SK-N-SH (cell line): ENCODE measurements around the gene GARIN1A. TPM values are rescaled to one million over a fixed set of nuclear protein-coding genes. Genes with fewer than 3 reads are reported as not detected.

ENCODE experiments used
- CTCF ChIA-PET: fragments of 300-600, 350-600 bp; formaldehyde crosslinking; extraction: SDS; loops from one replicate; lab custom pipeline; 2021; lab: Yijun Ruan, JAX
- POLR2A ChIA-PET: fragments of 350-600 bp; sonication (Branson Sonifier 250); formaldehyde crosslinking; extraction: SDS; loops from one replicate; lab custom pipeline; 2020; ENCODE audit warnings: antibody characterized with exemption, inconsistent platforms; lab: Yijun Ruan, JAX
- DNase-seq: peaks from one replicate; pipeline ENCODE4 v3.0.0; 2012
- H2AFZ ChIP-seq: fragments of 200-600 bp; sonication (generic); 2 replicates; pipeline ENCODE4 v1.8.1; 2016; ENCODE audit warnings: antibody characterized with exemption, mild to moderate bottlenecking, low read depth
- H3F3A ChIP-seq: fragments of 200-600 bp; sonication (generic); replicated peaks from 2 replicates; pipeline ENCODE3; 2016; ENCODE audit warnings: antibody characterized with exemption, mild to moderate bottlenecking; ENCODE audit not compliant: insufficient read depth
- H3K27ac ChIP-seq, 2 experiments: fragments of 200-500 bp in 1 of 2; fragments of 200-600 bp in 1 of 2; sonication (Bioruptor generic) in 1 of 2; sonication (generic), shearing (Covaris generic) in 1 of 2; 2 replicates each; pipeline versions ENCODE4 v1.5.1 to v1.6.1; 2014 to 2016; ENCODE audit warnings: low read depth in 2 of 2, inconsistent platforms in 1 of 2, low read length in 1 of 2, mild to moderate bottlenecking in 1 of 2, mixed read lengths in 1 of 2
- H3K27me3 ChIP-seq: fragments of 200-600 bp; sonication (generic), shearing (Covaris generic); 2 replicates; pipeline ENCODE4 v1.6.1; 2016; ENCODE audit warnings: mixed run types; ENCODE audit not compliant: insufficient read depth
- H3K36me3 ChIP-seq, 2 experiments: fragments of 200-500 bp in 1 of 2; fragments of 200-600 bp in 1 of 2; sonication (Bioruptor generic) in 1 of 2; sonication (generic) in 1 of 2; replicated peaks in 1 of 2; 2 replicates each; pipeline versions ENCODE3 to v1.5.1; 2014 to 2016; ENCODE audit warnings: low read length in 1 of 2, mild to moderate bottlenecking in 1 of 2; ENCODE audit not compliant: insufficient read depth in 2 of 2, control insufficient read depth in 1 of 2
- H3K4me1 ChIP-seq, 2 experiments: fragments of 200-500 bp in 1 of 2; fragments of 200-600 bp in 1 of 2; sonication (Bioruptor generic) in 1 of 2; sonication (generic), shearing (Covaris generic) in 1 of 2; 2 replicates each; pipeline versions ENCODE4 v1.5.1 to v1.6.1; 2014 to 2016; ENCODE audit warnings: low read depth in 1 of 2, low read length in 1 of 2, mixed run types in 1 of 2; ENCODE audit not compliant: insufficient read depth in 2 of 2, control insufficient read depth in 1 of 2
- H3K4me2 ChIP-seq: fragments of 200-600 bp; sonication (generic), shearing (Covaris generic); 2 replicates; pipeline ENCODE4 v1.6.1; 2017; ENCODE audit warnings: mixed run types
- H3K4me3 ChIP-seq, 2 experiments: fragments of 200-500 bp in 1 of 2; fragments of 200-600 bp in 1 of 2; sonication (Bioruptor generic) in 1 of 2; sonication (generic), shearing (Covaris generic) in 1 of 2; 2 replicates each; pipeline versions ENCODE4 v1.5.1 to v1.8.1; 2014 to 2016; ENCODE audit warnings: low read depth in 2 of 2, inconsistent platforms in 1 of 2, low read length in 1 of 2, mild to moderate bottlenecking in 1 of 2, mixed read lengths in 1 of 2, moderate library complexity in 1 of 2
- H3K79me2 ChIP-seq: fragments of 200-600 bp; sonication (generic); 2 replicates; pipeline ENCODE4 v1.8.1; 2017; ENCODE audit warnings: mild to moderate bottlenecking; ENCODE audit not compliant: insufficient read depth
- H3K9ac ChIP-seq: fragments of 200-600 bp; sonication (generic); 2 replicates; pipeline ENCODE4 v1.6.1; 2017; ENCODE audit warnings: mixed run types
- H3K9me2 ChIP-seq: fragments of 200-600 bp; sonication (generic); 2 replicates; pipeline ENCODE4 v1.6.1; 2017; ENCODE audit warnings: mixed run types
- H3K9me3 ChIP-seq: fragments of 200-600 bp; sonication (generic); 2 replicates; pipeline ENCODE4 v1.6.1; 2017; ENCODE audit warnings: mixed run types, mild to moderate bottlenecking, moderate library complexity
- H4K20me1 ChIP-seq: fragments of 200-600 bp; sonication (generic); 2 replicates; pipeline ENCODE4 v1.6.1; 2017; ENCODE audit warnings: mild to moderate bottlenecking, mixed run types; ENCODE audit not compliant: insufficient read depth
- CHD2 ChIP-seq: fragments of 150-350 bp; IDR thresholded peaks from 2 replicates; pipeline ENCODE4 v1.6.1; 2018; ENCODE audit warnings: low read length; ENCODE audit not compliant: partially characterized antibody
- ELF1 ChIP-seq: IDR thresholded peaks from 2 replicates; pipeline ENCODE4 v1.4.0; 2012
- EP300 ChIP-seq, 2 experiments: IDR thresholded peaks; 2 replicates each; pipeline versions ENCODE4 v1.4.0 to v1.6.1; 2012; ENCODE audit warnings: borderline replicate concordance in 1 of 2, low read depth in 1 of 2, low read length in 1 of 2
- EZH2phosphoT487 ChIP-seq: fragments of 200-600 bp; sonication (generic); IDR thresholded peaks from 2 replicates; pipeline ENCODE4 v1.6.1; 2017; ENCODE audit warnings: low read depth, mixed run types, mild to moderate bottlenecking, antibody characterized with exemption, moderate library complexity, borderline replicate concordance
- FOXJ3 ChIP-seq: sonication (generic); formaldehyde crosslinking; IDR thresholded peaks from 2 replicates; pipeline ENCODE4 v1.5.1; 2020; ENCODE audit warnings: mild to moderate bottlenecking, missing genetic modification reagents
- GATA2 ChIP-seq: sonication (generic); formaldehyde crosslinking; IDR thresholded peaks from 2 replicates; pipeline ENCODE4 v1.5.0; 2020; ENCODE audit warnings: mild to moderate bottlenecking, missing genetic modification reagents
- MXI1 ChIP-seq: IDR thresholded peaks from 2 replicates; pipeline ENCODE4 v1.6.1; 2012; ENCODE audit warnings: mild to moderate bottlenecking, low read depth, low read length, improper control_type of control experiment
- NFIC ChIP-seq: IDR thresholded peaks from 2 replicates; pipeline ENCODE4 v1.4.0; 2012; ENCODE audit warnings: borderline replicate concordance
- NRF1 ChIP-seq: IDR thresholded peaks from 2 replicates; pipeline ENCODE4 v1.6.1; 2012; ENCODE audit warnings: low read depth, mild to moderate bottlenecking, low read length
- PBX3 ChIP-seq: IDR thresholded peaks from 2 replicates; pipeline ENCODE4; 2012
- POLR2AphosphoS5 ChIP-seq: IDR thresholded peaks from 2 replicates; pipeline ENCODE4 v1.6.1; 2012; ENCODE audit warnings: low read depth, low read length
- REST ChIP-seq: IDR thresholded peaks from 2 replicates; pipeline ENCODE4 v1.6.1; 2012; ENCODE audit warnings: mild to moderate bottlenecking, low read depth, low read length, moderate library complexity
- SIN3A ChIP-seq: IDR thresholded peaks from 2 replicates; pipeline ENCODE4 v1.6.1; 2012; ENCODE audit warnings: low read depth, mild to moderate bottlenecking, low read length, moderate library complexity, borderline replicate concordance
- SMC3 ChIP-seq: IDR thresholded peaks from 2 replicates; pipeline ENCODE4 v1.6.1; 2012; ENCODE audit warnings: low read depth, low read length, improper control_type of control experiment
- TAF1 ChIP-seq: IDR thresholded peaks from 2 replicates; pipeline ENCODE4 v1.6.1; 2012; ENCODE audit warnings: low read depth, mild to moderate bottlenecking, low read length, moderate library complexity, borderline replicate concordance
- TEAD4 ChIP-seq: IDR thresholded peaks from 2 replicates; pipeline ENCODE4 v1.4.0; 2012; ENCODE audit warnings: mild to moderate bottlenecking, borderline replicate concordance; ENCODE audit not compliant: insufficient read depth
- USF1 ChIP-seq: IDR thresholded peaks from 2 replicates; pipeline ENCODE4 v1.4.0; 2012; ENCODE audit warnings: low read depth, borderline replicate concordance
- YY1 ChIP-seq: IDR thresholded peaks from 2 replicates; pipeline ENCODE4 v1.4.0; 2012; ENCODE audit warnings: low read depth, mild to moderate bottlenecking
- ZBTB33 ChIP-seq: IDR thresholded peaks from 2 replicates; pipeline ENCODE4 v1.4.0; 2012; ENCODE audit warnings: low read depth, borderline replicate concordance
- WGBS: methylation state at CpG from one replicate; pipeline ENCODE4 v1.1.6; 2017; ENCODE audit warnings: low lambda C conversion rate; 5-methylcytosine and 5-hydroxymethylcytosine counted together
- polyA plus RNA-seq, 3 experiments: library from polyadenylated mRNA; depleted of rRNA; stranded (reverse); fragments of >200 nt; gene quantifications; 2 replicates each; pipeline ENCODE4 v1.2.3, GENCODE V29; 2012

GARIN1A gene
- polyA plus RNA-seq, 1 of the 3 experiments (the other 2 are of a cell fraction) = 1.2 TPM

GRCh38 chr7:128710481-128710880 lies 38.4 kb downstream of the GARIN1A start:
- Histone ChIP-seq H3K9me2 (no peaks in the 10 kb centered on the region), H3K9ac (no peak overlapping the region), H3K4me3 (no peak overlapping the region), H3K4me1 (no peaks in the 10 kb centered on the region), H3K79me2 (no peaks in the 10 kb centered on the region), H4K20me1 (no peaks in the 10 kb centered on the region), H2AFZ (no peak overlapping the region), H3K27ac (no peak overlapping the region), H3K4me2 (no peak overlapping the region), H3F3A (no peaks in the 10 kb centered on the region), H3K9me3 (no peaks in the 10 kb centered on the region), H3K27me3 (no peaks in the 10 kb centered on the region), H3K36me3 (no peaks in the 10 kb centered on the region)
- WGBS = 74% methylated on average over 6 of the region's 6 CpGs
- POLR2A ChIA-PET = no interaction called here
- CTCF ChIA-PET = interaction anchor here (0.6 to 2.5 kb wide), 7 partner anchors 13 to 176 kb away, joined by 3 to 15 read pairs (median 4); no protein-coding TSS in a partner anchor
- TF ChIP-seq SIN3A = no peak
- TF ChIP-seq PBX3 = no peak
- no peak for TF ChIP-seq NRF1
- TF ChIP-seq SMC3 = no peak
- no peak for TF ChIP-seq GATA2 (CRISPR knock-in tag)
- no peak for TF ChIP-seq USF1
- TF ChIP-seq MXI1 = no peak
- no peak for TF ChIP-seq YY1
- TF ChIP-seq TEAD4 = no peak
- TF ChIP-seq TAF1 = no peak
- no peak for TF ChIP-seq REST
- no peak for TF ChIP-seq CHD2
- TF ChIP-seq POLR2AphosphoS5 = no peak
- TF ChIP-seq ELF1 = no peak
- no peak for TF ChIP-seq NFIC
- TF ChIP-seq ZBTB33 = no peak
- no peak for TF ChIP-seq EZH2phosphoT487
- no peak for TF ChIP-seq FOXJ3 (CRISPR knock-in tag)
- no peak for TF ChIP-seq EP300 (IDR thresholded peaks at IDR 0.05; ENCODE audit: borderline replicate concordance in 1 of 2, low read depth in 1 of 2, low read length in 1 of 2)
- DNase-seq = no peak
